ENCODE data around the gene PFDN2.

DNA sequence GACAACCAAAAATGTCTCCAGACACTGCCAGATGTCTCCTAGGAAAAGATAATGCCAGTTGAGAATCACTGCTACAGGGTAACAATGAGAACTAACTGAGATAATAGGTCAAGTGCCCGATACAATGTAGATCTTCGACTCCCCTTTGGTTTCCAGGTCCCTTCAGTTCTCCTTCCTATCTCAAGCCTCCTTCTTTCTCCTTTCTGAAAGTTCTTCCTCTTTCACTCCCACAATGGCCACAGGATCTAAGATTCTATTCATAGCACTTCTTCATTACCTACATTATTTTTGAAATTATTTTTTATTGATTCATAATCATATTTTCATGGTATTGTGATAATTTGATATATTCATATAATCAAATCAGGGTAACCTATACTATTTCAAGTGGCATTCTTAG lies 6.3 kb downstream of the PFDN2 start:
- TF ChIP-seq, protein P1, sequence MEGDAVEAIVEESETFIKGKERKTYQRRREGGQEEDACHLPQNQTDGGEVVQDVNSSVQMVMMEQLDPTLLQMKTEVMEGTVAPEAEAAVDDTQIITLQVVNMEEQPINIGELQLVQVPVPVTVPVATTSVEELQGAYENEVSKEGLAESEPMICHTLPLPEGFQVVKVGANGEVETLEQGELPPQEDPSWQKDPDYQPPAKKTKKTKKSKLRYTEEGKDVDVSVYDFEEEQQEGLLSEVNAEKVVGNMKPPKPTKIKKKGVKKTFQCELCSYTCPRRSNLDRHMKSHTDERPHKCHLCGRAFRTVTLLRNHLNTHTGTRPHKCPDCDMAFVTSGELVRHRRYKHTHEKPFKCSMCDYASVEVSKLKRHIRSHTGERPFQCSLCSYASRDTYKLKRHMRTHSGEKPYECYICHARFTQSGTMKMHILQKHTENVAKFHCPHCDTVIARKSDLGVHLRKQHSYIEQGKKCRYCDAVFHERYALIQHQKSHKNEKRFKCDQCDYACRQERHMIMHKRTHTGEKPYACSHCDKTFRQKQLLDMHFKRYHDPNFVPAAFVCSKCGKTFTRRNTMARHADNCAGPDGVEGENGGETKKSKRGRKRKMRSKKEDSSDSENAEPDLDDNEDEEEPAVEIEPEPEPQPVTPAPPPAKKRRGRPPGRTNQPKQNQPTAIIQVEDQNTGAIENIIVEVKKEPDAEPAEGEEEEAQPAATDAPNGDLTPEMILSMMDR (IDR thresholded peaks at IDR 0.05): no peak
- TF ChIP-seq TCF7L2 (IDR thresholded peaks at IDR 0.05; ENCODE audit: low read depth, low read length) (no peak), POLR2AphosphoS5 (IDR thresholded peaks at IDR 0.05; ENCODE audit: low read depth, low read length) (no peak)
